GM12872 (cell line): ENCODE results near the gene BET1.

Source experiments
- TF ChIP-seq, protein P1 (sequence below): IDR thresholded peaks from 3 replicates; pipeline ENCODE4 v1.5.1; 2011; ENCODE audit warnings: low read depth, mild to moderate bottlenecking, low read length, moderate library complexity; ENCODE audit not compliant: insufficient read depth

BET1 gene

DNA sequence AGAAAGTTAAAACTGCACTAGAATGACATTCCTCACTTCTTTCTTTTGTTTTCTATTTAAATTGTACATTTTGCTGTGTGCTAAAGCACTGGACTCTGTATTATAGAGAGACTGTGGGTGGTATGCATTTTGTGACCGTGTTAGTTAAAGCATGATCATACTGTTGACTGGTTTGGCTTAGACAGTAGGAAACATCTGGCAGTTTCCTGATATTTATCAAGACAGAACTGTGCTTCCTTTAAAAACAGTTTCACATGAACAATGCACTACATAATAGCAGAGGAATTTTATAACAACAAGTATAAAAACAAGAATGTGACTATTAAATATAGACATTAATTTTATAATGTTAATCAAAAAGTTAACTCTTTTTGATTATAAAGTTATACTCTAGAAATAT lies 59.5 kb downstream of the BET1 start:
- TF ChIP-seq, protein P1, sequence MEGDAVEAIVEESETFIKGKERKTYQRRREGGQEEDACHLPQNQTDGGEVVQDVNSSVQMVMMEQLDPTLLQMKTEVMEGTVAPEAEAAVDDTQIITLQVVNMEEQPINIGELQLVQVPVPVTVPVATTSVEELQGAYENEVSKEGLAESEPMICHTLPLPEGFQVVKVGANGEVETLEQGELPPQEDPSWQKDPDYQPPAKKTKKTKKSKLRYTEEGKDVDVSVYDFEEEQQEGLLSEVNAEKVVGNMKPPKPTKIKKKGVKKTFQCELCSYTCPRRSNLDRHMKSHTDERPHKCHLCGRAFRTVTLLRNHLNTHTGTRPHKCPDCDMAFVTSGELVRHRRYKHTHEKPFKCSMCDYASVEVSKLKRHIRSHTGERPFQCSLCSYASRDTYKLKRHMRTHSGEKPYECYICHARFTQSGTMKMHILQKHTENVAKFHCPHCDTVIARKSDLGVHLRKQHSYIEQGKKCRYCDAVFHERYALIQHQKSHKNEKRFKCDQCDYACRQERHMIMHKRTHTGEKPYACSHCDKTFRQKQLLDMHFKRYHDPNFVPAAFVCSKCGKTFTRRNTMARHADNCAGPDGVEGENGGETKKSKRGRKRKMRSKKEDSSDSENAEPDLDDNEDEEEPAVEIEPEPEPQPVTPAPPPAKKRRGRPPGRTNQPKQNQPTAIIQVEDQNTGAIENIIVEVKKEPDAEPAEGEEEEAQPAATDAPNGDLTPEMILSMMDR: no peak

DNA sequence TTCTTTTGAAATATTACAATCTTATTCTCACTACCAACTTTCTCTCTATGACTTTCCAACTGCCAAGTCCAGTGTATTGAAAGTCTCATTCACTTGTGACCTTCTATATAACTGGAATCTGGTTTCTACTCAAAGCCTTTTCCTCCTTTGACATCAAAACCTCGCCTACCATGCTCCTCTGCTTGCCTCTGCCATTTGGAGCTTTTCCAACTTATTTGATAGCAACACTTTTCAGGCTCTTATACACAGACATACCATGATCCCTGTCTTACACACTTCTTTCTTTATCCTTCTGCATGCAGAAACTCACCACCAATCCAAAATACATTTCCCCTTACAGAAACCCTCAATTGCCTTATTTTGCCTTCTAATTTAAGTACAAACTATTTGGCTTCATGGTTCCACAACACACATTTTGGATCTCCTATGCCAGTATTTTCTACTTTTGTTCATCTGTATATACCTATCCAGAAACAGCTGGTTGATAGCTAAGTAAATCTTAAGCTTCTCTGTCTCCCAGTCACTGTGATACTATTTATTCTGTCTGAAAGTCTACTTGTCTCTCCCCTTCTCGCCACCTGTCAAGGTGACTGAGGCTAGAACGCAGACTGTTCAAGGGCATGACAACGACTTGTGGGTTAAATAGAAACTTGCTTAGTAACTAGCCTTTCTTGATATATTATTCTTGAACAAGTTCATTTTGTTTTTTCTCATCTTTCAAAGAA lies 60.2 kb downstream of the BET1 start:
- TF ChIP-seq, protein P1: no peak
